IMR-90 (cell line): ENCODE measurements around the gene TUSC2. TPM values are rescaled to one million over a fixed set of nuclear protein-coding genes. Genes with fewer than 3 reads are reported as not detected.

Experiments used
- ATAC-seq: fragments of 200-7000 bp; cut with Tn5 transposase; 2 replicates; pipeline ENCODE4 v1.9.1; 2020; ENCODE audit warnings: low read depth, mild to moderate bottlenecking, moderate library complexity
- BruUV-seq: library from RNA; stranded (reverse); fragments of 400-500 nt; replicated peaks from 2 replicates; lab custom pipeline; 2021; lab: Mats Ljungman, UMichigan
- CTCF ChIA-PET: fragments of 300-600 bp; formaldehyde crosslinking; extraction: SDS; loops from one replicate; lab custom pipeline; 2021; ENCODE audit warnings: antibody characterized with exemption; lab: Yijun Ruan, JAX
- POLR2A ChIA-PET: fragments of 300-600 bp; sonication (Branson Sonifier 250); formaldehyde crosslinking; loops from one replicate; lab custom pipeline; 2022; ENCODE audit warnings: antibody characterized with exemption; ENCODE audit not compliant: unreplicated experiment; lab: Charles Lee
- DNase-seq: peaks from one replicate; pipeline ENCODE4 v3.0.0; 2013
- H2AFZ ChIP-seq: replicated peaks from 2 replicates; pipeline ENCODE3; 2013; ENCODE audit warnings: low read length, mild to moderate bottlenecking; ENCODE audit not compliant: poor library complexity
- H2AK5ac ChIP-seq: 2 replicates; pipeline ENCODE4 v1.6.1; 2013; ENCODE audit warnings: low read depth, low read length, inconsistent platforms
- H2AK9ac ChIP-seq: replicated peaks from 2 replicates; pipeline ENCODE3; 2013; ENCODE audit warnings: mild to moderate bottlenecking, low read depth, low read length, moderate library complexity; ENCODE audit not compliant: poor library complexity
- H2BK120ac ChIP-seq: 2 replicates; pipeline ENCODE4 v1.6.1; 2013; ENCODE audit warnings: low read depth, low read length, inconsistent platforms
- H2BK15ac ChIP-seq: 3 replicates; pipeline ENCODE4 v1.6.1; 2013; ENCODE audit warnings: low read depth, low read length, inconsistent platforms
- H2BK20ac ChIP-seq: 2 replicates; pipeline ENCODE4 v1.6.1; 2013; ENCODE audit warnings: low read depth, mild to moderate bottlenecking, inconsistent platforms, low read length, moderate library complexity
- H2BK5ac ChIP-seq: 2 replicates; pipeline ENCODE4 v1.6.1; 2013; ENCODE audit warnings: mild to moderate bottlenecking, low read depth, low read length, inconsistent platforms; ENCODE audit not compliant: poor library complexity, severe bottlenecking
- H3K14ac ChIP-seq: replicated peaks from 2 replicates; pipeline ENCODE4 v1.6.1; 2013; ENCODE audit warnings: low read depth, low read length, inconsistent platforms
- H3K18ac ChIP-seq: 2 replicates; pipeline ENCODE4 v1.6.1; 2013; ENCODE audit warnings: low read depth, low read length, control low read depth
- H3K23ac ChIP-seq: 2 replicates; pipeline ENCODE4 v1.6.1; 2013; ENCODE audit warnings: low read depth, low read length, inconsistent platforms
- H3K27ac ChIP-seq: 2 replicates; pipeline ENCODE4 v1.5.1; 2013; ENCODE audit warnings: mild to moderate bottlenecking, control low read depth, low read length; ENCODE audit not compliant: insufficient read depth
- H3K27me3 ChIP-seq: 2 replicates; pipeline ENCODE4 v1.6.1; 2013; ENCODE audit warnings: low read length; ENCODE audit not compliant: control insufficient read depth, insufficient read depth
- H3K36me3 ChIP-seq: 2 replicates; pipeline ENCODE4 v1.6.1; 2013; ENCODE audit warnings: low read length, mixed read lengths; ENCODE audit not compliant: control insufficient read depth, insufficient read depth
- H3K4ac ChIP-seq: 2 replicates; pipeline ENCODE4 v1.6.1; 2013; ENCODE audit warnings: low read depth, low read length, inconsistent platforms
- H3K4me1 ChIP-seq: 2 replicates; pipeline ENCODE4 v1.6.1; 2013; ENCODE audit warnings: low read length, mixed read lengths; ENCODE audit not compliant: control insufficient read depth, insufficient read depth
- H3K4me2 ChIP-seq: 2 replicates; pipeline ENCODE4 v1.6.1; 2013; ENCODE audit warnings: low read depth, mild to moderate bottlenecking, control low read depth, low read length, moderate library complexity
- H3K4me3 ChIP-seq: 2 replicates; pipeline ENCODE4 v1.5.1; 2013; ENCODE audit warnings: low read depth, mild to moderate bottlenecking, control low read depth, low read length, moderate library complexity; ENCODE audit not compliant: insufficient read depth
- H3K56ac ChIP-seq: 2 replicates; pipeline ENCODE4 v1.6.1; 2013; ENCODE audit warnings: low read length, inconsistent platforms; ENCODE audit not compliant: insufficient read depth; ENCODE audit errors: extremely low read depth
- H3K79me1 ChIP-seq, 2 experiments: 2 replicates each; pipeline ENCODE4 v1.6.1; 2013; ENCODE audit warnings: low read length in 2 of 2, inconsistent platforms in 1 of 2, low read depth in 1 of 2
- H3K9ac ChIP-seq: 2 replicates; pipeline ENCODE4 v1.6.1; 2013; ENCODE audit warnings: low read depth, low read length, control low read depth
- H3K9me1 ChIP-seq: 2 replicates; pipeline ENCODE4 v1.6.1; 2013; ENCODE audit warnings: low read length, inconsistent platforms; ENCODE audit not compliant: insufficient read depth
- H3K9me3 ChIP-seq: 2 replicates; pipeline ENCODE4 v1.6.1; 2013; ENCODE audit warnings: low read length; ENCODE audit not compliant: control insufficient read depth, insufficient read depth
- H4K20me1 ChIP-seq: 2 replicates; pipeline ENCODE4 v1.6.1; 2013; ENCODE audit warnings: low read length, inconsistent platforms; ENCODE audit not compliant: insufficient read depth
- H4K5ac ChIP-seq: 2 replicates; pipeline ENCODE4 v1.6.1; 2013; ENCODE audit warnings: mild to moderate bottlenecking, low read depth, low read length, control low read depth
- H4K8ac ChIP-seq, 2 experiments: 2 replicates each; pipeline ENCODE4 v1.6.1; 2013; ENCODE audit warnings: low read depth in 2 of 2, low read length in 2 of 2, control low read depth in 1 of 2, inconsistent platforms in 1 of 2
- H4K91ac ChIP-seq: 2 replicates; pipeline ENCODE4 v1.6.1; 2013; ENCODE audit warnings: low read depth, low read length, inconsistent platforms; ENCODE audit not compliant: insufficient read depth
- BHLHE40 ChIP-seq: fragments of 150-350 bp; IDR thresholded peaks from 2 replicates; pipeline ENCODE4 v1.6.1; 2016; ENCODE audit warnings: mild to moderate bottlenecking, low read depth, low read length
- CEBPB ChIP-seq: IDR thresholded peaks from 2 replicates; pipeline ENCODE4 v1.6.1; 2012; ENCODE audit warnings: low read depth, low read length, improper control_type of control experiment
- ELK1 ChIP-seq: fragments of 150-350 bp; IDR thresholded peaks from 2 replicates; pipeline ENCODE4 v1.6.1; 2016; ENCODE audit warnings: low read depth, mild to moderate bottlenecking, low read length, moderate library complexity, borderline replicate concordance
- MAFK ChIP-seq: IDR thresholded peaks from 2 replicates; pipeline ENCODE4 v1.6.1; 2012; ENCODE audit warnings: low read depth, low read length, improper control_type of control experiment
- MXI1 ChIP-seq: IDR thresholded peaks from 2 replicates; pipeline ENCODE4 v1.6.1; 2012; ENCODE audit warnings: low read depth, mild to moderate bottlenecking, low read length, moderate library complexity, borderline replicate concordance
- RAD21 ChIP-seq: IDR thresholded peaks from 2 replicates; pipeline ENCODE4 v1.6.1; 2012; ENCODE audit warnings: low read length, improper control_type of control experiment
- RCOR1 ChIP-seq: IDR thresholded peaks from 2 replicates; pipeline ENCODE4 v1.6.1; 2012; ENCODE audit warnings: mild to moderate bottlenecking, low read length, improper control_type of control experiment; ENCODE audit not compliant: insufficient replicate concordance
- RFX5 ChIP-seq: IDR thresholded peaks from 2 replicates; pipeline ENCODE4 v1.8.0; 2012; ENCODE audit warnings: low read depth, mild to moderate bottlenecking, low read length, moderate library complexity
- SMC3 ChIP-seq: fragments of 150-350 bp; IDR thresholded peaks from 2 replicates; pipeline ENCODE4 v1.6.1; 2016; ENCODE audit warnings: low read depth, mild to moderate bottlenecking, antibody characterized with exemption, low read length, moderate library complexity
- WGBS, 2 experiments: methylation state at CpG; one replicate each; pipeline versions ENCODE4 v1.1.5 to v1.1.7; 2013; ENCODE audit warnings: missing lambda C conversion rate in 2 of 2; ENCODE audit not compliant: insufficient read length in 1 of 2; ENCODE audit errors: extremely low coverage in 2 of 2; 5-methylcytosine and 5-hydroxymethylcytosine counted together
- dilution Hi-C: fragments of 300-500 bp; cut with HindIII; formaldehyde crosslinking; loops from one replicate; pipeline ENCODE4 v1.14.3; 2018; ENCODE audit warnings: low sequenced_read_pairs; ENCODE audit not compliant: unreplicated experiment
- in situ Hi-C: fragments of 300-500 bp; cut with MboI; formaldehyde crosslinking; loops from 3 replicates; pipeline ENCODE4 v1.14.3; 2019; ENCODE audit warnings: low sequenced_read_pairs, inconsistent platforms, mixed read lengths
- intact Hi-C: fragments of 100-400 bp; cut with micrococcal nuclease; formaldehyde crosslinking; loops from 2 replicates; pipeline ENCODE4 v1.10.0; 2022
- polyA plus RNA-seq, 3 experiments: library from polyadenylated mRNA; depleted of rRNA; stranded (reverse); fragments of >200 nt; gene quantifications; 2 replicates each; pipeline ENCODE4 v1.2.3, GENCODE V29; 2012; ENCODE audit warnings: low replicate concordance in 1 of 3
- total RNA-seq: library from RNA; depleted of rRNA; stranded (reverse); fragments of >200 nt; gene quantifications from 2 replicates; pipeline ENCODE4 v1.2.3, GENCODE V29; 2012

The TUSC2 gene
- total and polyA plus RNA-seq, 2 of the 4 experiments (the other 2 are of a cell fraction): 13.4 to 24.0 TPM

GRCh38 chr3:50359760-50360110 lies 31.7 kb upstream of the TUSC2 start:
- Histone ChIP-seq H3K27ac (no peak overlapping the region), H4K20me1 (peaks cover 42% of the 10 kb centered on the region), H4K8ac (peak overlapping the region; percentile 56 to 90), H2AK5ac (no peak overlapping the region), H2BK5ac (no peak overlapping the region), H2AFZ (peak overlapping the region; percentile 97), H4K91ac (peak overlapping the region; percentile 26), H2AK9ac (peak overlapping the region; percentile 99), H3K4me2 (peak overlapping the region; percentile 57), H4K5ac (peak overlapping the region; percentile 69), H3K4me1 (peaks cover 26% of the 10 kb centered on the region), H3K9me3 (no peaks in the 10 kb centered on the region), H3K4ac (peak overlapping the region; percentile 55; the same call in 1 of the 2 replicates), H3K9ac (no peak overlapping the region), H3K9me1 (peaks cover 20% of the 10 kb centered on the region), H2BK15ac (no peak overlapping the region), H3K18ac (no peak overlapping the region), H2BK20ac (no peak overlapping the region), H3K4me3 (peak overlapping the region; percentile 19; the same call in 1 of the 2 replicates), H2BK120ac (no peak overlapping the region), H3K56ac (no peak overlapping the region), H3K27me3 (no peaks in the 10 kb centered on the region), H3K36me3 (peaks cover 26% of the 10 kb centered on the region), H3K79me1 (peaks cover 0 to 49% of the 10 kb centered on the region in 2 experiments; a peak in 2 of 4 replicates), H3K14ac (no peak overlapping the region), H3K23ac (no peak overlapping the region)
- 20% methylated on average over 1 of the region's 8 CpGs; no CpG with 5 or more reads in 1 of the 2 experiments for WGBS, 2 experiments
- intact Hi-C loops (no loop called here), in situ Hi-C loops (no loop called here), dilution Hi-C loops (no loop called here)
- peak; percentile 1; the same call in 1 of the 2 replicates for ATAC-seq
- CTCF ChIA-PET: no interaction called here
- no TSS peak for BruUV-seq
- POLR2A ChIA-PET: no interaction called here
- TF ChIP-seq MAFK: no peak
- no peak for TF ChIP-seq ELK1
- no peak for TF ChIP-seq RCOR1
- no peak for TF ChIP-seq RAD21
- TF ChIP-seq MXI1: no peak
- no peak for TF ChIP-seq SMC3
- no peak for TF ChIP-seq RFX5
- TF ChIP-seq BHLHE40: no peak
- no peak for TF ChIP-seq CEBPB
- DNase-seq: no peak
